Smooth muscle cell (in vitro differentiated cells): ENCODE measurements around the gene NPBWR2. TPM values are rescaled to one million over a fixed set of nuclear protein-coding genes. Genes with fewer than 3 reads are reported as not detected.

Experiments used
- DNase-seq: peaks from one replicate; lab custom pipeline; 2025; ENCODE audit not compliant: unreplicated experiment; lab: John Stamatoyannopoulos, UW
- H2AFZ ChIP-seq: fragments of 200-600 bp; sonication (generic); 2 replicates; pipeline ENCODE4 v1.6.0; 2016; ENCODE audit warnings: antibody characterized with exemption, low read depth, mild to moderate bottlenecking
- H3F3A ChIP-seq: fragments of 200-600 bp; sonication (generic); 2 replicates; pipeline ENCODE4 v1.6.0; 2017; ENCODE audit warnings: antibody characterized with exemption, low read depth
- H3K27ac ChIP-seq: fragments of 200-600 bp; sonication (generic); 2 replicates; pipeline ENCODE4 v1.5.1; 2016; ENCODE audit warnings: low read depth, mild to moderate bottlenecking
- H3K27me3 ChIP-seq: fragments of 200-600 bp; sonication (generic); 2 replicates; pipeline ENCODE4 v1.6.1; 2016; ENCODE audit warnings: low read depth, mild to moderate bottlenecking
- H3K36me3 ChIP-seq: fragments of 200-600 bp; sonication (generic); 2 replicates; pipeline ENCODE4 v1.5.1; 2016; ENCODE audit warnings: low read depth
- H3K4me1 ChIP-seq: fragments of 200-600 bp; sonication (generic); 2 replicates; pipeline ENCODE4 v1.5.1; 2016; ENCODE audit warnings: low read depth
- H3K4me2 ChIP-seq: fragments of 200-600 bp; sonication (generic); 2 replicates; pipeline ENCODE4 v1.6.0; 2016; ENCODE audit warnings: mild to moderate bottlenecking
- H3K4me3 ChIP-seq: fragments of 200-600 bp; sonication (generic); 2 replicates; pipeline ENCODE4 v1.5.1; 2016; ENCODE audit warnings: mild to moderate bottlenecking
- H3K79me2 ChIP-seq: fragments of 200-600 bp; sonication (generic); 2 replicates; pipeline ENCODE4 v1.6.0; 2016; ENCODE audit warnings: low read depth, mild to moderate bottlenecking
- H3K9ac ChIP-seq: fragments of 200-600 bp; sonication (generic); 2 replicates; pipeline ENCODE4 v1.6.0; 2016; ENCODE audit warnings: low read depth
- H3K9me3 ChIP-seq: fragments of 200-600 bp; sonication (generic); replicated peaks from 2 replicates; pipeline ENCODE4 v1.5.1; 2016; ENCODE audit warnings: low read depth
- H4K20me1 ChIP-seq: fragments of 200-600 bp; sonication (generic); 2 replicates; pipeline ENCODE4 v1.6.0; 2016; ENCODE audit warnings: low read depth
- WGBS: methylation state at CpG from one replicate; pipeline ENCODE4 v1.1.7; 2016; ENCODE audit warnings: low lambda C conversion rate; 5-methylcytosine and 5-hydroxymethylcytosine counted together
- polyA plus RNA-seq: library from polyadenylated mRNA; unstranded; fragments of >200 nt; fragmentation: Nextera tagmentation; extraction: Ambion mirVana; gene quantifications from 2 replicates; pipeline ENCODE4 v1.2.1, GENCODE V29; 2016
- total RNA-seq: library from RNA; depleted of rRNA; stranded (reverse); fragments of >200 nt; gene quantifications from 2 replicates; pipeline ENCODE4 v1.2.3, GENCODE V29; 2014
- TF ChIP-seq, protein P1 (sequence below): fragments of 200-600 bp; sonication (generic); IDR thresholded peaks from 2 replicates; pipeline ENCODE4 v1.5.1; 2017; ENCODE audit warnings: borderline replicate concordance, mild to moderate bottlenecking, antibody characterized with exemption; ENCODE audit not compliant: insufficient read depth, poor library complexity, severe bottlenecking

The NPBWR2 gene
- total and polyA plus RNA-seq, 2 experiments from 2014 or later = not detected

DNA sequence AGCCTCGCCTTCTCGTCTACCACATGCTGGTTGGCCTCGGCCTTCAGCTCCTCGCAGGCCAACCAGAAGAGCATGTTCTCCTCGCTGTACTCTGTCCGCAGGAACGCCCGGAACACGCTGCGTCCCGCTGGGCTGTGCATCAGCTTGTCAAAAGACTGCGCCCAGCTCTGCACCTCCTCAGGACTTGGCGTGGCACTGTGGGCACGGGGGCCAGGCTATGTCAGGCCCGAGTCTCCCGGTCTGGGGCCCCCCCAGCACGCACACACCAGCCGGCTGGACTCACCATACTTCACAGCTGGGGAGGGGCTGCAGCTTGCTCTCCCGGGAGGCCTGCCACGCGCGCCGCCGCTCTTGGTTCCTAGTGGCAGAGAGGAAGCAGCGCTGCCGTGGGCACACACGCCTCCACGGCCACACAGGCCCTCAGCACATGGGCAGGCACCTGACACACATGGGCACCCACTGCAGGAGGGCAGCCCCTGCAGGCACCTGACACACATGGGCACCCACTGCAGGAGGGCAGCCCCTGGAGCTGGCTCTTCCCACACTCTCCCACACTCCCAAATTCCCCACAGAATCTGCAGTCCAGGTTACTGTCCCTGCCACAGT is 33.1 kb downstream of the NPBWR2 start:
- no peaks in the 10 kb centered on the region for H3F3A ChIP-seq
- H4K20me1 ChIP-seq = no peaks in the 10 kb centered on the region
- no peak overlapping the region for H3K4me3 ChIP-seq
- no peak overlapping the region for H3K27ac ChIP-seq
- no peak overlapping the region for H3K9ac ChIP-seq
- H3K4me1 ChIP-seq = peaks cover 5% of the 10 kb centered on the region
- no peaks in the 10 kb centered on the region for H3K79me2 ChIP-seq
- no peak for DNase-seq
- 96% methylated on average over 27 of the region's 28 CpGs for WGBS
- no peaks in the 10 kb centered on the region for H3K27me3 ChIP-seq
- no peaks in the 10 kb centered on the region for H3K36me3 ChIP-seq
- H3K4me2 ChIP-seq = no peak overlapping the region
- H2AFZ ChIP-seq = no peak overlapping the region
- H3K9me3 ChIP-seq = no peaks in the 10 kb centered on the region
- TF ChIP-seq, protein P1, sequence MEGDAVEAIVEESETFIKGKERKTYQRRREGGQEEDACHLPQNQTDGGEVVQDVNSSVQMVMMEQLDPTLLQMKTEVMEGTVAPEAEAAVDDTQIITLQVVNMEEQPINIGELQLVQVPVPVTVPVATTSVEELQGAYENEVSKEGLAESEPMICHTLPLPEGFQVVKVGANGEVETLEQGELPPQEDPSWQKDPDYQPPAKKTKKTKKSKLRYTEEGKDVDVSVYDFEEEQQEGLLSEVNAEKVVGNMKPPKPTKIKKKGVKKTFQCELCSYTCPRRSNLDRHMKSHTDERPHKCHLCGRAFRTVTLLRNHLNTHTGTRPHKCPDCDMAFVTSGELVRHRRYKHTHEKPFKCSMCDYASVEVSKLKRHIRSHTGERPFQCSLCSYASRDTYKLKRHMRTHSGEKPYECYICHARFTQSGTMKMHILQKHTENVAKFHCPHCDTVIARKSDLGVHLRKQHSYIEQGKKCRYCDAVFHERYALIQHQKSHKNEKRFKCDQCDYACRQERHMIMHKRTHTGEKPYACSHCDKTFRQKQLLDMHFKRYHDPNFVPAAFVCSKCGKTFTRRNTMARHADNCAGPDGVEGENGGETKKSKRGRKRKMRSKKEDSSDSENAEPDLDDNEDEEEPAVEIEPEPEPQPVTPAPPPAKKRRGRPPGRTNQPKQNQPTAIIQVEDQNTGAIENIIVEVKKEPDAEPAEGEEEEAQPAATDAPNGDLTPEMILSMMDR = no peak

DNA sequence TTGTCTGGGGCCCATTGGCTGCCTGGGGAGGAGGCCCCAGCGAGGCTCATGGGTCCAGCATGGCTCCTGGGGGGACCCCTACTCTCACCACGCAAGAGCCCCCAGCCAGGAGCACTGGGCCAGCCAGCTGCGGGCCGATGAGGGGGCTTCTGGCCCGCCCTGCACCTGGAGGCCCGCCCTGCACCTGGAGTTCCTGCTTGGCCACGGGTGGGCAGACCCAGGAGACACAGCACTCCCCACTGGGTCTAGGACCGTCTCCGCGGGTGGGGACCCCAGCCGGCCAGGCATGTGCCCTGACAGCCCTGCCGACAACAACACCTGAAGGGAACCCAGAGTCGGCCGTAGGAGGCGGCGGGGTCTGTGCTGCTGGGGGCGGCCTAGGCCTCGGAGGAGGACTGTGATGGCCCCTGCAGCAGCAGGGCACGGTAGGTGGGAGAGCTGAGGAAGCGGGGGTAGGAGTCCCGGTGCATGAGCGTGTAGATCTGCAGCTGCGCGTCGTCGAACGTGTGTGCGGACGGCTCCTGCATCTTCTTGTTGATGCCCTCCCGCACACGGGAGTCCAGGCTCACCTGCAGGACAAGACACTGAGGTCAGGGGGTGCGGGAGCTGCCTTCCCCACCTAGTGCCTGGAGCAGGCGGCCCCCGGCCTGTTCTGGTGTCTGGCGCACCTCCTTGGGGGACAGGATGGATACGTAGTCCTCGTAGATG is 33.7 kb downstream of the NPBWR2 start:
- no peaks in the 10 kb centered on the region for H3K9me3 ChIP-seq
- H3K36me3 ChIP-seq = no peaks in the 10 kb centered on the region
- no peaks in the 10 kb centered on the region for H4K20me1 ChIP-seq
- H3K79me2 ChIP-seq = no peaks in the 10 kb centered on the region
- no peak overlapping the region for H3K9ac ChIP-seq
- H2AFZ ChIP-seq = no peak overlapping the region
- no peak overlapping the region for H3K4me2 ChIP-seq
- no peak for DNase-seq
- no peak overlapping the region for H3K4me3 ChIP-seq
- no peaks in the 10 kb centered on the region for H3K27me3 ChIP-seq
- no peak overlapping the region for H3K27ac ChIP-seq
- H3F3A ChIP-seq = no peaks in the 10 kb centered on the region
- TF ChIP-seq, protein P1 = no peak
- 96% methylated on average over 35 of the region's 37 CpGs for WGBS
- no peaks in the 10 kb centered on the region for H3K4me1 ChIP-seq

DNA sequence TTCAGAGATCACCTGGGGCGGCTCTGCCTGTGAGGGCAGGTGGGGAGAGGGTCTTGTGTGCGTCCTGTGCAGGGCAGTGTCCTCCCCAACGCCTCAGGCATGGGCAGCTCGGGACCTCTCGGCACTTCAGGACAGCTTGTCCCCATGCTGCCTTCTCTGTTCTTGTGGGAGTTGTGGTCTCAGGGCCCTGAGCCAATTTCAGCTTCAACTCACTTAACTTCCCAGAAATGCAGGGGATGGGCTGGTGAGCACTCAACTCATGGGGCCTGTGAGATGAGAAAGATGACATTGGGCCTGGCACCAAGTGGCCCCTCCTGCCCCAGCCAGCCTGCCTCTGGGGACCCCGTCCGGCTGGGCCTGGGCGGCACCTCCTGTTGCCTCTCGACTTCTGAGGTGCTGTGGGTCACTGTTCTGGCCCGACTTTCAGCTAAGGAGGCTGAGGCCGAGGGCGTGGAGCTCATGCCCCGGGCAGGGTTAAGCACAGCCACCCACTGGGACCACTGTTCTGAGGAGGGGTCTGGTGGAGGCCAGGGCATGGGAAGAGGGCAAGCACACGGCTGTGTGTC is 34.8 kb downstream of the NPBWR2 start:
- no peaks in the 10 kb centered on the region for H3K4me1 ChIP-seq
- WGBS = 96% methylated on average over 14 of the region's 14 CpGs
- no peaks in the 10 kb centered on the region for H3K27me3 ChIP-seq
- H4K20me1 ChIP-seq = no peaks in the 10 kb centered on the region
- H3F3A ChIP-seq = no peaks in the 10 kb centered on the region
- no peak for DNase-seq
- H3K4me3 ChIP-seq = no peak overlapping the region
- no peak overlapping the region for H2AFZ ChIP-seq
- H3K9ac ChIP-seq = no peak overlapping the region
- no peak overlapping the region for H3K4me2 ChIP-seq
- H3K36me3 ChIP-seq = no peaks in the 10 kb centered on the region
- no peaks in the 10 kb centered on the region for H3K9me3 ChIP-seq
- TF ChIP-seq, protein P1 = no peak
- H3K27ac ChIP-seq = no peak overlapping the region
- no peaks in the 10 kb centered on the region for H3K79me2 ChIP-seq
